C4-2B (cell line): ENCODE measurements around the gene PPM1N.

Experiments
- CTCF ChIP-seq: fragments of 450-650 bp; conservative IDR thresholded peaks from 2 replicates; pipeline ENCODE4 v1.5.1; 2017; ENCODE audit warnings: mild to moderate bottlenecking
- ZFX ChIP-seq: fragments of 450-650 bp; IDR thresholded peaks from 2 replicates; pipeline ENCODE4 v1.6.1; 2017

GRCh38 chr19:45450012-45450333 lies 48.3 kb upstream of the PPM1N start:
- TF ChIP-seq ZFX (no peak), CTCF (no peak)
